HG02610 (cell line): Measurements from ENCODE around the gene PSMD12.
"Not testable (repeated sequence)": the region's sequence is repeated elsewhere in the genome, so short reads cannot be mapped to it uniquely, and the experiment has no call there.

Experiments used
- ATAC-seq: cut with Tn5 transposase; IDR thresholded peaks from one replicate; pipeline ENCODE4 v1.9.1; 2021; ENCODE audit warnings: mild to moderate bottlenecking, moderate library complexity; ENCODE audit not compliant: unreplicated experiment

Gene PSMD12

GRCh38 chr17:67359960-67360791 is 6.2 kb downstream of the PSMD12 start:
- ATAC-seq = no peak

- no peak for ATAC-seq
These were observed 7.8 kb downstream of the PSMD12 start for GRCh38 chr17:67358612-67359011.

GRCh38 chr17:67353929-67354574 is 12.3 kb downstream of the PSMD12 start:
- ATAC-seq = no peak

- ATAC-seq = no peak
These were observed 13.2 kb downstream of the PSMD12 start for GRCh38 chr17:67353161-67353560.

GRCh38 chr17:67349420-67349819 is 17.0 kb downstream of the PSMD12 start:
- no peak for ATAC-seq

- no peak for ATAC-seq
These were observed 18.6 kb downstream of the PSMD12 start for GRCh38 chr17:67347826-67348225.

- no peak for ATAC-seq
These were observed 23.1 kb downstream of the PSMD12 start for GRCh38 chr17:67343237-67343636.

- not testable (repeated sequence) for ATAC-seq
These were observed 28.0 kb downstream of the PSMD12 start for GRCh38 chr17:67338353-67338752.

- ATAC-seq = no peak
These were observed 29.5 kb downstream of the PSMD12 start for GRCh38 chr17:67336859-67337258.

GRCh38 chr17:67335245-67335835 is 31.0 kb downstream of the PSMD12 start:
- ATAC-seq = no peak

GRCh38 chr17:67332162-67332508 is 34.2 kb downstream of the PSMD12 start:
- not testable (repeated sequence) for ATAC-seq

GRCh38 chr17:67331381-67332161 is 34.8 kb downstream of the PSMD12 start:
- not testable (repeated sequence) for ATAC-seq

- no peak for ATAC-seq
These were observed 38.4 kb downstream of the PSMD12 start for GRCh38 chr17:67328026-67328425.

- not testable (repeated sequence) for ATAC-seq
These were observed 39.2 kb downstream of the PSMD12 start for GRCh38 chr17:67326959-67327745.

GRCh38 chr17:67326440-67326839 is 39.9 kb downstream of the PSMD12 start:
- ATAC-seq = no peak

- no peak for ATAC-seq
These were observed 42.0 kb downstream of the PSMD12 start for GRCh38 chr17:67324330-67324729.

GRCh38 chr17:67323445-67323844 is 42.9 kb downstream of the PSMD12 start:
- no peak for ATAC-seq

- no peak for ATAC-seq
These were observed 44.2 kb downstream of the PSMD12 start for GRCh38 chr17:67322042-67322787.

GRCh38 chr17:67321486-67321885 is 44.9 kb downstream of the PSMD12 start:
- ATAC-seq = not testable (repeated sequence)

GRCh38 chr17:67316781-67317180 is 49.6 kb downstream of the PSMD12 start:
- ATAC-seq = no peak
